SK-N-SH (cell line): Measurements from ENCODE around the gene ANKRD37. TPM values are rescaled to one million over a fixed set of nuclear protein-coding genes. Genes with fewer than 3 reads are reported as not detected.

ENCODE experiments used
- CTCF ChIA-PET: fragments of 300-600, 350-600 bp; formaldehyde crosslinking; extraction: SDS; loops from one replicate; lab custom pipeline; 2021; lab: Yijun Ruan, JAX
- POLR2A ChIA-PET: fragments of 350-600 bp; sonication (Branson Sonifier 250); formaldehyde crosslinking; extraction: SDS; loops from one replicate; lab custom pipeline; 2020; ENCODE audit warnings: antibody characterized with exemption, inconsistent platforms; lab: Yijun Ruan, JAX
- DNase-seq: peaks from one replicate; pipeline ENCODE4 v3.0.0; 2012
- H2AFZ ChIP-seq: fragments of 200-600 bp; sonication (generic); 2 replicates; pipeline ENCODE4 v1.8.1; 2016; ENCODE audit warnings: antibody characterized with exemption, mild to moderate bottlenecking, low read depth
- H3F3A ChIP-seq: fragments of 200-600 bp; sonication (generic); replicated peaks from 2 replicates; pipeline ENCODE3; 2016; ENCODE audit warnings: antibody characterized with exemption, mild to moderate bottlenecking; ENCODE audit not compliant: insufficient read depth
- H3K27ac ChIP-seq, 2 experiments: fragments of 200-500 bp in 1 of 2; fragments of 200-600 bp in 1 of 2; sonication (Bioruptor generic) in 1 of 2; sonication (generic), shearing (Covaris generic) in 1 of 2; 2 replicates each; pipeline versions ENCODE4 v1.5.1 to v1.6.1; 2014 to 2016; ENCODE audit warnings: low read depth in 2 of 2, inconsistent platforms in 1 of 2, low read length in 1 of 2, mild to moderate bottlenecking in 1 of 2, mixed read lengths in 1 of 2
- H3K27me3 ChIP-seq: fragments of 200-600 bp; sonication (generic), shearing (Covaris generic); 2 replicates; pipeline ENCODE4 v1.6.1; 2016; ENCODE audit warnings: mixed run types; ENCODE audit not compliant: insufficient read depth
- H3K36me3 ChIP-seq, 2 experiments: fragments of 200-500 bp in 1 of 2; fragments of 200-600 bp in 1 of 2; sonication (Bioruptor generic) in 1 of 2; sonication (generic) in 1 of 2; replicated peaks in 1 of 2; 2 replicates each; pipeline versions ENCODE3 to v1.5.1; 2014 to 2016; ENCODE audit warnings: low read length in 1 of 2, mild to moderate bottlenecking in 1 of 2; ENCODE audit not compliant: insufficient read depth in 2 of 2, control insufficient read depth in 1 of 2
- H3K4me1 ChIP-seq, 2 experiments: fragments of 200-500 bp in 1 of 2; fragments of 200-600 bp in 1 of 2; sonication (Bioruptor generic) in 1 of 2; sonication (generic), shearing (Covaris generic) in 1 of 2; 2 replicates each; pipeline versions ENCODE4 v1.5.1 to v1.6.1; 2014 to 2016; ENCODE audit warnings: low read depth in 1 of 2, low read length in 1 of 2, mixed run types in 1 of 2; ENCODE audit not compliant: insufficient read depth in 2 of 2, control insufficient read depth in 1 of 2
- H3K4me2 ChIP-seq: fragments of 200-600 bp; sonication (generic), shearing (Covaris generic); 2 replicates; pipeline ENCODE4 v1.6.1; 2017; ENCODE audit warnings: mixed run types
- H3K4me3 ChIP-seq, 2 experiments: fragments of 200-500 bp in 1 of 2; fragments of 200-600 bp in 1 of 2; sonication (Bioruptor generic) in 1 of 2; sonication (generic), shearing (Covaris generic) in 1 of 2; 2 replicates each; pipeline versions ENCODE4 v1.5.1 to v1.8.1; 2014 to 2016; ENCODE audit warnings: low read depth in 2 of 2, inconsistent platforms in 1 of 2, low read length in 1 of 2, mild to moderate bottlenecking in 1 of 2, mixed read lengths in 1 of 2, moderate library complexity in 1 of 2
- H3K79me2 ChIP-seq: fragments of 200-600 bp; sonication (generic); 2 replicates; pipeline ENCODE4 v1.8.1; 2017; ENCODE audit warnings: mild to moderate bottlenecking; ENCODE audit not compliant: insufficient read depth
- H3K9ac ChIP-seq: fragments of 200-600 bp; sonication (generic); 2 replicates; pipeline ENCODE4 v1.6.1; 2017; ENCODE audit warnings: mixed run types
- H3K9me2 ChIP-seq: fragments of 200-600 bp; sonication (generic); 2 replicates; pipeline ENCODE4 v1.6.1; 2017; ENCODE audit warnings: mixed run types
- H3K9me3 ChIP-seq: fragments of 200-600 bp; sonication (generic); 2 replicates; pipeline ENCODE4 v1.6.1; 2017; ENCODE audit warnings: mixed run types, mild to moderate bottlenecking, moderate library complexity
- H4K20me1 ChIP-seq: fragments of 200-600 bp; sonication (generic); 2 replicates; pipeline ENCODE4 v1.6.1; 2017; ENCODE audit warnings: mild to moderate bottlenecking, mixed run types; ENCODE audit not compliant: insufficient read depth
- CHD2 ChIP-seq: fragments of 150-350 bp; IDR thresholded peaks from 2 replicates; pipeline ENCODE4 v1.6.1; 2018; ENCODE audit warnings: low read length; ENCODE audit not compliant: partially characterized antibody
- CTCF ChIP-seq: fragments of 200-600 bp; sonication (generic); IDR thresholded peaks from 2 replicates; pipeline ENCODE4 v1.6.1; 2017; ENCODE audit warnings: antibody characterized with exemption, mild to moderate bottlenecking, moderate library complexity
- EP300 ChIP-seq, 2 experiments: IDR thresholded peaks; 2 replicates each; pipeline versions ENCODE4 v1.4.0 to v1.6.1; 2012; ENCODE audit warnings: borderline replicate concordance in 1 of 2, low read depth in 1 of 2, low read length in 1 of 2
- EZH2phosphoT487 ChIP-seq: fragments of 200-600 bp; sonication (generic); IDR thresholded peaks from 2 replicates; pipeline ENCODE4 v1.6.1; 2017; ENCODE audit warnings: low read depth, mixed run types, mild to moderate bottlenecking, antibody characterized with exemption, moderate library complexity, borderline replicate concordance
- FOSL2 ChIP-seq: IDR thresholded peaks from 2 replicates; pipeline ENCODE4 v1.4.0; 2012; ENCODE audit warnings: low read depth, mild to moderate bottlenecking, moderate library complexity, borderline replicate concordance
- FOXJ3 ChIP-seq: sonication (generic); formaldehyde crosslinking; IDR thresholded peaks from 2 replicates; pipeline ENCODE4 v1.5.1; 2020; ENCODE audit warnings: mild to moderate bottlenecking, missing genetic modification reagents
- MAX ChIP-seq: IDR thresholded peaks from 2 replicates; pipeline ENCODE4 v1.4.0; 2012; ENCODE audit warnings: low read depth
- NRF1 ChIP-seq: IDR thresholded peaks from 2 replicates; pipeline ENCODE4 v1.6.1; 2012; ENCODE audit warnings: low read depth, mild to moderate bottlenecking, low read length
- REST ChIP-seq: IDR thresholded peaks from 2 replicates; pipeline ENCODE4 v1.6.1; 2012; ENCODE audit warnings: mild to moderate bottlenecking, low read depth, low read length, moderate library complexity
- RFX5 ChIP-seq: IDR thresholded peaks from 2 replicates; pipeline ENCODE4 v1.6.1; 2012; ENCODE audit warnings: mild to moderate bottlenecking, improper control_type of control experiment, low read length
- RXRA ChIP-seq: IDR thresholded peaks from 2 replicates; pipeline ENCODE4 v1.4.0; 2012; ENCODE audit warnings: low read depth, mild to moderate bottlenecking, borderline replicate concordance
- SIN3A ChIP-seq: IDR thresholded peaks from 2 replicates; pipeline ENCODE4 v1.6.1; 2012; ENCODE audit warnings: low read depth, mild to moderate bottlenecking, low read length, moderate library complexity, borderline replicate concordance
- TAF1 ChIP-seq: IDR thresholded peaks from 2 replicates; pipeline ENCODE4 v1.6.1; 2012; ENCODE audit warnings: low read depth, mild to moderate bottlenecking, low read length, moderate library complexity, borderline replicate concordance
- TEAD4 ChIP-seq: IDR thresholded peaks from 2 replicates; pipeline ENCODE4 v1.4.0; 2012; ENCODE audit warnings: mild to moderate bottlenecking, borderline replicate concordance; ENCODE audit not compliant: insufficient read depth
- USF2 ChIP-seq: fragments of 150-350 bp; IDR thresholded peaks from 2 replicates; pipeline ENCODE4 v1.6.1; 2017; ENCODE audit warnings: antibody characterized with exemption, low read length, low read depth, borderline replicate concordance
- WGBS: methylation state at CpG from one replicate; pipeline ENCODE4 v1.1.6; 2017; ENCODE audit warnings: low lambda C conversion rate; 5-methylcytosine and 5-hydroxymethylcytosine counted together
- polyA plus RNA-seq, 3 experiments: library from polyadenylated mRNA; depleted of rRNA; stranded (reverse); fragments of >200 nt; gene quantifications; 2 replicates each; pipeline ENCODE4 v1.2.3, GENCODE V29; 2012

ANKRD37 gene
- polyA plus RNA-seq, 1 of the 3 experiments (the other 2 are of a cell fraction): 10.1 TPM

GRCh38 chr4:185370268-185370949, 26.2 kb upstream of the ANKRD37 start:
- TF ChIP-seq EP300 (IDR thresholded peaks at IDR 0.05; ENCODE audit: borderline replicate concordance in 1 of 2, low read depth in 1 of 2, low read length in 1 of 2) (no peak), MAX (no peak), FOSL2 (no peak), NRF1 (no peak), RFX5 (no peak), EZH2phosphoT487 (no peak), USF2 (no peak), CTCF (no peak), SIN3A (no peak)
- no peak for DNase-seq
- H3K4me1 ChIP-seq: peaks cover 0 to 4% of the 10 kb centered on the region in 2 experiments; a peak in 1 of 4 replicates
- no peaks in the 10 kb centered on the region for H3K9me2 ChIP-seq
- H3K27ac ChIP-seq: no peak overlapping the region
- H3K79me2 ChIP-seq: no peaks in the 10 kb centered on the region
- H3K4me2 ChIP-seq: no peak overlapping the region
- no peak overlapping the region for H2AFZ ChIP-seq
- CTCF ChIA-PET: interaction anchor here (1.6 kb wide), 1 partner anchor 9 kb away, joined by 4 read pairs; no protein-coding TSS in a partner anchor
- H3K4me3 ChIP-seq: no peak overlapping the region
- no peak overlapping the region for H3K9ac ChIP-seq
- no peaks in the 10 kb centered on the region for H4K20me1 ChIP-seq
- WGBS: 97% methylated on average over 11 of the region's 11 CpGs
- H3K36me3 ChIP-seq: peaks cover 16 to 54% of the 10 kb centered on the region in 2 experiments
- H3K27me3 ChIP-seq: no peaks in the 10 kb centered on the region
- no peaks in the 10 kb centered on the region for H3F3A ChIP-seq
- POLR2A ChIA-PET: no interaction called here
- no peaks in the 10 kb centered on the region for H3K9me3 ChIP-seq

GRCh38 chr4:185371702-185372101, 24.9 kb upstream of the ANKRD37 start:
- Histone ChIP-seq H3K9me2 (no peaks in the 10 kb centered on the region), H3K79me2 (no peaks in the 10 kb centered on the region), H4K20me1 (no peaks in the 10 kb centered on the region), H3F3A (no peaks in the 10 kb centered on the region), H3K9me3 (no peaks in the 10 kb centered on the region), H3K4me1 (peaks cover 0 to 4% of the 10 kb centered on the region in 2 experiments; a peak in 1 of 4 replicates), H3K27me3 (no peaks in the 10 kb centered on the region), H2AFZ (no peak overlapping the region), H3K27ac (no peak overlapping the region), H3K9ac (no peak overlapping the region), H3K4me3 (no peak overlapping the region), H3K36me3 (peaks cover 12 to 49% of the 10 kb centered on the region in 2 experiments), H3K4me2 (no peak overlapping the region)
- no peak for DNase-seq
- WGBS: 91% methylated on average over 11 of the region's 11 CpGs
- CTCF ChIA-PET: no interaction called here
- POLR2A ChIA-PET: no interaction called here
- TF ChIP-seq FOXJ3 (CRISPR knock-in tag): no peak
- no peak for TF ChIP-seq REST
- no peak for TF ChIP-seq CTCF
- no peak for TF ChIP-seq TEAD4
- TF ChIP-seq RXRA: no peak
- TF ChIP-seq TAF1: no peak
- TF ChIP-seq CHD2: no peak
